ENCODE data around the gene DAO.

DNA sequence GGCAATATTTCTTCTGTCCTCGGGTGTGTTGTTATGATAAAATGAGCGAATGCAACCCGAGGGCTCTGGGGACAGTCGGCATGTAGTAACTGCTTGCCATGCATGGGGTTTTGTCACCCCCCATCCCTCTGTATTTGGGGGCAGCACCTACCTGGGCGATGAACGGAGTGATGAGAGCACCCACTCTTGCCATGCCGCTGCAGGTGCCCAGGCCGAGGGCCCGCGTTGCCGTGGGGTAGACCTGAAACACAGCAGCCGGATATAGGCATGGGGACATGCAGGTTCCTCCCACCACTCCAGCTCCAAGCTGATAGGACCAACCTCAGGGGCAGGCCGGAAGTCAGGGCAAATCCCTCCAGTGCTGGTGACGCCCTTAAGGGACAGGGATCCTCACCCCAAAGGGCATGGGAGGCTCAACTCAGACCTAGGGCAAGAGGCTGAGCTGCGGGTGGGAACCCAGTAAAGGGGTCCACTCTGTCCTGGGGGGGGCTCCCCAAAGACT, 35.8 kb downstream of the DAO start:
- TF ChIP-seq EZH2phosphoT487 (IDR thresholded peaks at IDR 0.05; ENCODE audit: borderline replicate concordance, low read depth, low read length), result no peak
- TF ChIP-seq, protein P1, sequence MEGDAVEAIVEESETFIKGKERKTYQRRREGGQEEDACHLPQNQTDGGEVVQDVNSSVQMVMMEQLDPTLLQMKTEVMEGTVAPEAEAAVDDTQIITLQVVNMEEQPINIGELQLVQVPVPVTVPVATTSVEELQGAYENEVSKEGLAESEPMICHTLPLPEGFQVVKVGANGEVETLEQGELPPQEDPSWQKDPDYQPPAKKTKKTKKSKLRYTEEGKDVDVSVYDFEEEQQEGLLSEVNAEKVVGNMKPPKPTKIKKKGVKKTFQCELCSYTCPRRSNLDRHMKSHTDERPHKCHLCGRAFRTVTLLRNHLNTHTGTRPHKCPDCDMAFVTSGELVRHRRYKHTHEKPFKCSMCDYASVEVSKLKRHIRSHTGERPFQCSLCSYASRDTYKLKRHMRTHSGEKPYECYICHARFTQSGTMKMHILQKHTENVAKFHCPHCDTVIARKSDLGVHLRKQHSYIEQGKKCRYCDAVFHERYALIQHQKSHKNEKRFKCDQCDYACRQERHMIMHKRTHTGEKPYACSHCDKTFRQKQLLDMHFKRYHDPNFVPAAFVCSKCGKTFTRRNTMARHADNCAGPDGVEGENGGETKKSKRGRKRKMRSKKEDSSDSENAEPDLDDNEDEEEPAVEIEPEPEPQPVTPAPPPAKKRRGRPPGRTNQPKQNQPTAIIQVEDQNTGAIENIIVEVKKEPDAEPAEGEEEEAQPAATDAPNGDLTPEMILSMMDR (conservative IDR thresholded peaks at IDR 0.05; ENCODE audit: low read length), result no peak
